Osteoblast (primary cell): ENCODE results near the gene MAD1L1. TPM values are rescaled to one million over a fixed set of nuclear protein-coding genes. Genes with fewer than 3 reads are reported as not detected.

Experiments
- DNase-seq: peaks from one replicate; pipeline ENCODE4 v3.0.0; 2011; ENCODE audit warnings: low spot score, mixed read lengths; ENCODE audit not compliant: insufficient read length; ENCODE audit errors: missing footprints
- H2AFZ ChIP-seq: 2 replicates; pipeline ENCODE4 v1.6.0; 2011; ENCODE audit warnings: mild to moderate bottlenecking, low read length
- H3K27ac ChIP-seq: 2 replicates; pipeline ENCODE4 v1.5.1; 2011; ENCODE audit warnings: mild to moderate bottlenecking, low read depth, low read length, moderate library complexity
- H3K27me3 ChIP-seq: 2 replicates; pipeline ENCODE4 v1.6.0; 2012; ENCODE audit warnings: mild to moderate bottlenecking, control low read depth, inconsistent platforms, low read length, moderate library complexity; ENCODE audit not compliant: insufficient read depth
- H3K36me3 ChIP-seq: 2 replicates; pipeline ENCODE4 v1.5.1; 2011; ENCODE audit warnings: mild to moderate bottlenecking, low read length, control low read depth, moderate library complexity; ENCODE audit not compliant: insufficient read depth
- H3K4me1 ChIP-seq: 2 replicates; pipeline ENCODE4 v1.5.1; 2011; ENCODE audit warnings: mild to moderate bottlenecking, low read length, control low read depth, moderate library complexity; ENCODE audit not compliant: insufficient read depth
- H3K4me2 ChIP-seq: 2 replicates; pipeline ENCODE4 v1.6.0; 2011; ENCODE audit warnings: mild to moderate bottlenecking, low read length; ENCODE audit not compliant: insufficient read depth
- H3K4me3 ChIP-seq: fragments of 200-600 bp; sonication (generic); 3 replicates; pipeline ENCODE4 v1.5.1; 2012; ENCODE audit warnings: mild to moderate bottlenecking, low read length, inconsistent platforms; ENCODE audit not compliant: insufficient read depth
- H3K79me2 ChIP-seq: 2 replicates; pipeline ENCODE4 v1.6.0; 2012; ENCODE audit warnings: mild to moderate bottlenecking, low read length, control low read depth, inconsistent platforms; ENCODE audit not compliant: insufficient read depth
- H3K9me3 ChIP-seq: 2 replicates; pipeline ENCODE4 v1.5.1; 2011; ENCODE audit warnings: low read depth, low read length, control low read depth
- H4K20me1 ChIP-seq: 2 replicates; pipeline ENCODE4 v1.6.0; 2012; ENCODE audit warnings: mild to moderate bottlenecking, low read length, control low read depth; ENCODE audit not compliant: insufficient read depth
- total RNA-seq: library from RNA; depleted of rRNA; stranded (reverse); fragments of >200 nt; gene quantifications from 2 replicates; pipeline ENCODE4 v1.2.3, GENCODE V29; 2012
- TF ChIP-seq, protein P1 (sequence below): IDR thresholded peaks from 2 replicates; pipeline ENCODE4 v1.5.1; 2011; ENCODE audit warnings: mild to moderate bottlenecking, low read depth, low read length, moderate library complexity; ENCODE audit errors: extremely low read depth

Gene MAD1L1
- total RNA-seq, 1 donor: 66.2 TPM

DNA sequence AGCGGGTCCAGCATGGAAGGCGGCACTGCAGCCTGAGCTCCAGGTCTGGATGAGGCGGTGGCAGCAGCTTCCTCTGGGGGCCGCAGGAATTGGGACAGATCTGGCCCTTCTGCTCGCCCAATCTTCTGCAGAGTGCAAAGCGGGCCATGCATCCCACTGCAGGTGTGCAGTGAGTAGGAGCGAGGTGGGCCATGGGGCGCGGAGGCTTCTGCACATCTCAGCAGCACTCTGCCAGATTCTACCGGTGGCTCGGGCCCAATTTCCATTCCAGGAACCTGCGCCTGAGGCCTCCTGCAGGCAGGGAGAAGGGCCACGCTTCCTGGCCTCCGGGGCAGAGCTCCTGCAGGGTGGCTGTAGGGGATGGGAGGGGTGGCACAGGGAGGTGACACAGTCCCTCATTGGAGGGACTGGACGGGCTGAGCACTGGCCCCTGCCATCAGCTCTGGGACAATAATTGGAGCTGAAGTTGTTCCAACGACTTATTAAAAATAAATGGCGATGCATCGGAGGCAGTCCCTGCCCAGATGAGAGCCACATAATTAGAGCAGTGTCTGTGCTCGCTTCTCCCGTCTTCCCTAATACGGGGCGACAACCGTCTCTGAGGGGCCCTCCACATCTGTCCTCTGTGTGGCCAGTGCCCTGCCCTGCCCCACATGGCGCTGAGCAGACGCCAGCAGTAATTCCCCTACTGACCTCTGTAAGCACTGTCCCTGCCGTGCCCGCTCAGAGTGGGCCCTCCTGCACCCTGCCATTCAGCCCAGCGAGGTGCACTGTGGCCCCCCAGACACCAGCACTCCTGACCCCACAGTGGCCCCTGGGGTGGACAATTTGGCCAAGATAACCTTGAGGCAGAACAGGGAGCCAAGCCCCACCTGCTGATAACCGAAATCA is 365.1 kb downstream of the MAD1L1 start:
- Histone ChIP-seq H3K4me2 (no peak overlapping the region), H4K20me1 (peaks cover 5% of the 10 kb centered on the region), H3K4me3 (no peak overlapping the region), H3K36me3 (no peaks in the 10 kb centered on the region), H3K27me3 (no peaks in the 10 kb centered on the region), H3K4me1 (no peaks in the 10 kb centered on the region), H3K27ac (no peak overlapping the region), H3K79me2 (no peaks in the 10 kb centered on the region), H2AFZ (no peak overlapping the region), H3K9me3 (no peaks in the 10 kb centered on the region)
- DNase-seq: no peak
- TF ChIP-seq, protein P1, sequence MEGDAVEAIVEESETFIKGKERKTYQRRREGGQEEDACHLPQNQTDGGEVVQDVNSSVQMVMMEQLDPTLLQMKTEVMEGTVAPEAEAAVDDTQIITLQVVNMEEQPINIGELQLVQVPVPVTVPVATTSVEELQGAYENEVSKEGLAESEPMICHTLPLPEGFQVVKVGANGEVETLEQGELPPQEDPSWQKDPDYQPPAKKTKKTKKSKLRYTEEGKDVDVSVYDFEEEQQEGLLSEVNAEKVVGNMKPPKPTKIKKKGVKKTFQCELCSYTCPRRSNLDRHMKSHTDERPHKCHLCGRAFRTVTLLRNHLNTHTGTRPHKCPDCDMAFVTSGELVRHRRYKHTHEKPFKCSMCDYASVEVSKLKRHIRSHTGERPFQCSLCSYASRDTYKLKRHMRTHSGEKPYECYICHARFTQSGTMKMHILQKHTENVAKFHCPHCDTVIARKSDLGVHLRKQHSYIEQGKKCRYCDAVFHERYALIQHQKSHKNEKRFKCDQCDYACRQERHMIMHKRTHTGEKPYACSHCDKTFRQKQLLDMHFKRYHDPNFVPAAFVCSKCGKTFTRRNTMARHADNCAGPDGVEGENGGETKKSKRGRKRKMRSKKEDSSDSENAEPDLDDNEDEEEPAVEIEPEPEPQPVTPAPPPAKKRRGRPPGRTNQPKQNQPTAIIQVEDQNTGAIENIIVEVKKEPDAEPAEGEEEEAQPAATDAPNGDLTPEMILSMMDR: no peak

DNA sequence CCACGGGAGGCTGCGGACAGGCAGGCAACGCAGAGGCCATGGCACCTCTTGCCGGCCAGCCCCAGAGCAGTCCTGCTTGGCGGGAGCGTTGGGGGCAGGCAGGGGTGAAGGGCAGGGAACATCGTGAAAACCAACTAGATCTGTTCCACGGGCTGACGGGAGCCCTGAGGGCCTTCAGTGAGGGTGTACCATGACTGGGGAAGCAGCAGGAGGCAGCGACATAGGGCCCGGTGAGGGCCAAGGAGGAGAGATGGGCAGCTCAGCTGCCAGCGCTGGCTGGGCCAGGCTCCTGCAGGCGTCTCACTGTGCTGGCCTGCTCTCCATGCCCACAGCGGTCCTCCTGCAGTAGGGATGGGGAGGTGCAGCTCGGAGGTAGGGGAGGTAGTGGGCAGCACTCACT is 366.1 kb downstream of the MAD1L1 start:
- DNase-seq: no peak
- Histone ChIP-seq H3K4me2 (no peak overlapping the region), H2AFZ (no peak overlapping the region), H3K27me3 (no peaks in the 10 kb centered on the region), H4K20me1 (peaks cover 2% of the 10 kb centered on the region), H3K27ac (no peak overlapping the region), H3K79me2 (no peaks in the 10 kb centered on the region), H3K9me3 (no peaks in the 10 kb centered on the region), H3K4me3 (no peak overlapping the region), H3K36me3 (no peaks in the 10 kb centered on the region), H3K4me1 (no peaks in the 10 kb centered on the region)
- TF ChIP-seq, protein P1: no peak

DNA sequence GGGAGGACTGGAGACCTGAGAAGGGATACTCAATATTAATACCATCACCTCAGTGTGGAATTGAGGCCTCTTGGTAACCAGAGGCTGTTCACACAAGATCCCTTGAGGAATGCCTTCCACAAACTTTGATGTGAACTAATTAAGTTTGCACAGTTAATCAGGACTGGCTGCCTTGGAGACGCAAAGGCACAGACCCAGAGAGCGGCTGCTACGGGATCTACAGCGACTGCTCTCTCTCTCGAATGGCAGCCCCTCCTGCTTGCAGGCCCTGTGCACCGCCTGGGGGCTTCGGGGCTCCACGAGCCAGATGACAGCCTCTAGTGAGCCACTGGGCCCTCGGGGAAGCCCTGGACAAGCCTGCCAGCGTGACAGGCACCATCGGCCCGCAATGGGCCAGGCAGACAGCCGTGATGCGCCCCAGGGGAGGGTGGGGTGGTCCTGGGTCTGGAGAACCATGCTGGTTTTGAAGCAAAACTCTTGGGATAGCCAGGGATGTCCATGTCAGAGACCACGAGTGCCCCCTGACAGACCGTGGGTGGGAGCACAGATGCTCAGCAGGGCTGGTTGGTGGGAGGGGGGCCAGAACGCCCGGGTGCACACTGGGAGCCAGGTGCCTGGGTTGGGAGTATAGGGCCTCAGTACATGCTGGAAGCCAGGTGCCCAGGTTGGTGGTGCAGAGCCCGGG is 367.0 kb downstream of the MAD1L1 start:
- Histone ChIP-seq H3K79me2 (no peaks in the 10 kb centered on the region), H3K27me3 (no peaks in the 10 kb centered on the region), H3K27ac (no peak overlapping the region), H3K4me2 (no peak overlapping the region), H3K36me3 (no peaks in the 10 kb centered on the region), H2AFZ (no peak overlapping the region), H3K4me1 (no peaks in the 10 kb centered on the region), H3K9me3 (no peaks in the 10 kb centered on the region), H3K4me3 (no peak overlapping the region), H4K20me1 (peaks cover 2% of the 10 kb centered on the region)
- no peak for DNase-seq
- TF ChIP-seq, protein P1: no peak

DNA sequence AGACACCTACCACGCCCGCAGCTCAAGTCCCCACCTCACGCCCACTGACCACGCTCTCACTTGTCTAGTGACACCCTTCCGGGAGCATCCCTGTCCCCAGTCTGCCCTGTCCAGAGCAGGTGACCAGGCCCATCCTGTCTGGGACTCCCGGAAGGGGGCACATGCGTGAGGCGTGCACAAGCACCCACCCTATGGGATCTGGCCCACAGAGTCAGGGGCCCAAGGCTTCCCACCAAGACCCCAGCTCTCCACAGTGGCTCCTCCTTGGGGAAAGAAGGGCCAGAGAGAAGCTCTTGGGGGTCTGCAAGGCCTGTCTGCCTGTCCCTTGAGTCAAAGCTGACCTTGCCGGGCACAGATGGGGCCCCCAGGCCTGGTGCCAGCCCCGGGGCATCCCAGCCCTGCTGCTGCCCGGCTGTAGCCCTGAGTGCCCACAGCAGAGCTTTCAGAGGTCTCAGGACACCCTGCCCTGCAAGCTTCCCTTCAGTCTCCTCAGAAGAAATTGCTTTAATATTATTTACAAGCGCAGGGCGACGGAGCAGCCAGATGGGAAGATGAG is 367.7 kb downstream of the MAD1L1 start:
- TF ChIP-seq, protein P1: no peak
- Histone ChIP-seq H3K79me2 (no peaks in the 10 kb centered on the region), H3K4me2 (no peak overlapping the region), H3K9me3 (no peaks in the 10 kb centered on the region), H3K27ac (no peak overlapping the region), H3K27me3 (no peaks in the 10 kb centered on the region), H4K20me1 (peaks cover 2% of the 10 kb centered on the region), H3K4me3 (no peak overlapping the region), H2AFZ (no peak overlapping the region), H3K4me1 (no peaks in the 10 kb centered on the region), H3K36me3 (no peaks in the 10 kb centered on the region)
- DNase-seq: no peak
